Activated T-cell treated with anti-CD3 and anti-CD28 coated beads, Interleukin-2, amount 50 U/mL, for 4 hours (primary cell): Measurements from ENCODE around the gene ISM1. TPM values are rescaled to one million over a fixed set of nuclear protein-coding genes. Genes with fewer than 3 reads are reported as not detected.
A peak's percentile ranks its signal among the peaks of the same experiment; 100 is the strongest.

Experiments used
- ATAC-seq, 2 donors: fragments of 200-7000 bp; cut with Tn5 transposase; one replicate each; pipeline ENCODE4 v1.10.0; 2021
- DNase-seq: peaks from one replicate; pipeline ENCODE4 v3.0.0-alpha.2; 2020
- H3K27me3 Mint-ChIP-seq: one replicate; pipeline ENCODE4 v1.8.0; 2021; ENCODE audit warnings: low read depth, mixed read lengths
- H3K36me3 Mint-ChIP-seq: one replicate; pipeline ENCODE4 v1.8.0; 2022; ENCODE audit warnings: mixed read lengths; ENCODE audit not compliant: insufficient read depth
- H3K4me1 Mint-ChIP-seq: one replicate; pipeline ENCODE4 v1.8.0; 2021; ENCODE audit warnings: low read depth, mixed read lengths
- H3K4me3 Mint-ChIP-seq: one replicate; pipeline ENCODE4 v1.8.0; 2021; ENCODE audit warnings: mild to moderate bottlenecking, moderate library complexity, mixed read lengths
- H3K9me3 Mint-ChIP-seq: one replicate; pipeline ENCODE4 v1.8.0; 2021; ENCODE audit warnings: mixed read lengths
- total RNA-seq, 3 donors: library from RNA; stranded (reverse); gene quantifications; one replicate each; pipeline ENCODE4 v1.2.1, GENCODE V29; 2021

ISM1 gene
- total RNA-seq, 3 donors from 2014 or later: 3.5 to 11.5 (median 3.6) TPM

DNA sequence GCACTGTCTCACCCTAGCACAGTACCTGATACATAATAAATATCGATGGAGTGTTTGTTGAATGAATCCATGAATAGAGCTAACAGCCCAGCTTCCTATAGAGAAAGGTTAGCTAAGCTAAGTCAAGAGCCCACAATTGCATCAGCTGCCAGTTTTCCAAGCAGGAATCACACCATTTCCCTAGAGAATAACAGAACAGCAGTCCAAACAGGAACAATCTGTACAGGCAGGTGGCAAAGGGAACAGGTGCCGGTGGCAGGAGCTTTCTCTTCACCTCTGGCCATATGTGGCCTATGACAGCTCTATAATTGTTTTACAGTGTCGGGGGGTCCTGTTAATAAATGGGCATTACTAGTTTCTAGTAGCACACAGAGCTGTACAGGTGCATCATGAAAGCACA, 38.8 kb downstream of the ISM1 start:
- DNase-seq: no peak
- no peak for ATAC-seq
- no peaks in the 10 kb centered on the region for H3K36me3 Mint-ChIP-seq
- no peaks in the 10 kb centered on the region for H3K27me3 Mint-ChIP-seq
- no peaks in the 10 kb centered on the region for H3K9me3 Mint-ChIP-seq
- no peak overlapping the region for H3K4me3 Mint-ChIP-seq
- H3K4me1 Mint-ChIP-seq: peaks cover 14% of the 10 kb centered on the region

GRCh38 chr20:13260650-13261279, 39.7 kb downstream of the ISM1 start:
- no peak overlapping the region for H3K4me3 Mint-ChIP-seq
- no peaks in the 10 kb centered on the region for H3K36me3 Mint-ChIP-seq
- ATAC-seq: no peak
- no peak for DNase-seq
- no peaks in the 10 kb centered on the region for H3K27me3 Mint-ChIP-seq
- peaks cover 14% of the 10 kb centered on the region for H3K4me1 Mint-ChIP-seq
- no peaks in the 10 kb centered on the region for H3K9me3 Mint-ChIP-seq

DNA sequence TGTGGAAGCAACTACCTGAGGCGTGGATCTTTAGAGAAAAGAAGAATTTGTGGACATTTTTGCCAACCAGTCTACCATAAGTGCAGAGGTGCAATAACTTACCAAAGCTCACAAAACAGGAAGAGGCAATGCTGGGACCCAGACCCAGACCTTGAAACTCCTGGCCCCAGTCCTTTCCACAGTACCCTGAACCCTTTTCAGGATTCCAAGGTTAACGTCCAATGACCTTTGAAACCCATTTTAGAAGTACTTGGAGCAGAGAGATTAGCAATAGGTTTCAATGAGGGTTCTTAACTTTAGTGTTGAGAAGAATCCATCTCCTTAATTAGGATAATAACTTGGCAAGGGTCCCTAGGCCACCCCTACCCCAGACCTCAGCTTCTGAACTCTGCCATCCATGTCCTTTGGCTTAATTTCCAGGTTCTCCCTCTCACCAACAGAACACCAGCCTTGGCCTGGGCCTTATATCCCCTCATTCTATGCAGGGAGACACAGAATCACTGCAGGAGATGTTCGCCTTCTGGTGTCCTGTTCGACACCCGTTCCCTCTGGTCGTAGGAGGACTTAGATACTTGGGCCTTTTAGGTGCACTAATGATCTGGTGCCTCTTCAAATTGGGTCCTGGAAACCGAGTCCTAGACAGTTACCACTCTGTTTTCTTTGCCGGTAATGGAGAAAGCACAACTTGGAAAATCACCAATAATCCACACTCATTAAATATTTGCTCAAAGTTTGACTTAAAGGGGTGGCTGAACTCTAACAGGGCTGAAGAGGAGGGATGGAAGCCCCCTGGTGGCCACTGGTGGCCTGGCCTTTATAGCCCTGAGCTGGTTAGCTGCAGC, 40.6 kb downstream of the ISM1 start:
- H3K27me3 Mint-ChIP-seq: no peaks in the 10 kb centered on the region
- H3K4me3 Mint-ChIP-seq: no peak overlapping the region

GRCh38 chr20:13262302-13262650, 41.2 kb downstream of the ISM1 start:
- Mint-ChIP-seq H3K27me3 (no peaks in the 10 kb centered on the region), H3K9me3 (no peaks in the 10 kb centered on the region), H3K36me3 (no peaks in the 10 kb centered on the region), H3K4me1 (peaks cover 11% of the 10 kb centered on the region), H3K4me3 (no peak overlapping the region)
- DNase-seq (no peak), ATAC-seq (no peak)

More for the DNA sequence above, 40.6 kb downstream of the ISM1 start:
- peaks cover 13% of the 10 kb centered on the region for H3K4me1 Mint-ChIP-seq
- no peaks in the 10 kb centered on the region for H3K9me3 Mint-ChIP-seq
- peak; percentile 69 for DNase-seq
- ATAC-seq: peak; percentile 91 to 94
- H3K36me3 Mint-ChIP-seq: no peaks in the 10 kb centered on the region

GRCh38 chr20:13262671-13263360, 41.7 kb downstream of the ISM1 start:
- H3K9me3 Mint-ChIP-seq: no peaks in the 10 kb centered on the region
- no peak for ATAC-seq
- no peaks in the 10 kb centered on the region for H3K27me3 Mint-ChIP-seq

GRCh38 chr20:13263451-13263850, 42.4 kb downstream of the ISM1 start:
- DNase-seq: no peak
- no peak for ATAC-seq

More at GRCh38 chr20:13262671-13263360, 41.7 kb downstream of the ISM1 start:
- Mint-ChIP-seq H3K36me3 (no peaks in the 10 kb centered on the region), H3K4me1 (peaks cover 11% of the 10 kb centered on the region), H3K4me3 (no peak overlapping the region)
- no peak for DNase-seq

GRCh38 chr20:13264907-13265306, 43.8 kb downstream of the ISM1 start:
- no peak for DNase-seq
- Mint-ChIP-seq H3K4me1 (peaks cover 6% of the 10 kb centered on the region), H3K36me3 (no peaks in the 10 kb centered on the region), H3K4me3 (no peak overlapping the region), H3K9me3 (no peaks in the 10 kb centered on the region), H3K27me3 (no peaks in the 10 kb centered on the region)
- no peak for ATAC-seq

More at GRCh38 chr20:13263451-13263850, 42.4 kb downstream of the ISM1 start:
- no peaks in the 10 kb centered on the region for H3K27me3 Mint-ChIP-seq
- H3K4me3 Mint-ChIP-seq: no peak overlapping the region
- no peaks in the 10 kb centered on the region for H3K36me3 Mint-ChIP-seq
- H3K9me3 Mint-ChIP-seq: no peaks in the 10 kb centered on the region
- H3K4me1 Mint-ChIP-seq: peaks cover 6% of the 10 kb centered on the region

DNA sequence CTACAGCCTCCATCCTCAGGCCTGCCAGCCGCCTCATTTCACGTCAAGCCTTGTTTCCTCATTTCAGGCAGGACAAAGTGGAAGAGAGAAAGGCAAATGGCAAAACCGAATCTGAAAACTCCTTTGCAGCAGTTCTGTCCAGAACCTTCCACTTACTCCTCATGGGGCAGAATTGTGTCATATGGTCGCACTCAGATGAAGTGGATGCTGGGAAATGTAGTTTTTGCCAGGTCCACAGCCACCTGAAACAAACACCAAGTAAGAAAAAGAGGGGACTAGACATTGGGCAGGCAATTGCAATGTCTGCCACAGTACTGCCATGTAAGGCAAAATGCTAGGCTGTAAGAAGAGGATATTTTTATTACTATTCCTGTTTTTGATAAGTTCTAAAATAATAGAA, 44.9 kb downstream of the ISM1 start:
- ATAC-seq: no peak
- no peaks in the 10 kb centered on the region for H3K9me3 Mint-ChIP-seq

DNA sequence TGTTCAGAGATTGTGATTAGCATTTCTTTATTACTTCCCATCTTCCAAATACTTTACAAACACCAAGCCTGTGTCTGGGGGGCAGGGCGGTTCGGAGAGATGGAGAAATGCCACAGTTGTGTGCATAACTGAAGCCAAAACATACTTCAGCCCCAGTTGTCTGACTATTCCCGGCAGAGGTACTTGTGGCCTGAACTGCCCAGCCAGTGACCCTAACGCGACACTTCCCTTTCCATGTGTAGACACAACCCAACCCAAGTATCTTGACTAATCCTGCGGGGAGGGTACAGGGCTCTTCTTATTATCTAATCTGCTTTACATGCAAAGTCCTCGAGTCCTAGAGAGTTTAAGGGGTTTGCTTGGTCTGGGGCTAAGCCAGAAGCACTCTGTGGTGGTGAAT, 46.2 kb downstream of the ISM1 start:
- DNase-seq (no peak), ATAC-seq (no peak)
- Mint-ChIP-seq H3K36me3 (peaks cover 16% of the 10 kb centered on the region), H3K4me3 (no peak overlapping the region), H3K9me3 (no peaks in the 10 kb centered on the region), H3K27me3 (no peaks in the 10 kb centered on the region), H3K4me1 (peaks cover 5% of the 10 kb centered on the region)

More for the DNA sequence above, 44.9 kb downstream of the ISM1 start:
- Mint-ChIP-seq H3K4me1 (peaks cover 6% of the 10 kb centered on the region), H3K36me3 (peaks cover 6% of the 10 kb centered on the region), H3K27me3 (no peaks in the 10 kb centered on the region), H3K4me3 (no peak overlapping the region)
- no peak for DNase-seq

- Mint-ChIP-seq H3K4me1 (no peaks in the 10 kb centered on the region), H3K4me3 (no peak overlapping the region), H3K27me3 (no peaks in the 10 kb centered on the region), H3K36me3 (peaks cover 21% of the 10 kb centered on the region), H3K9me3 (no peaks in the 10 kb centered on the region)
- ATAC-seq (no peak), DNase-seq (no peak)
Observed at GRCh38 chr20:13268953-13269352, 47.9 kb downstream of the ISM1 start.

- Mint-ChIP-seq H3K4me3 (no peak overlapping the region), H3K27me3 (no peaks in the 10 kb centered on the region), H3K4me1 (no peaks in the 10 kb centered on the region), H3K9me3 (no peaks in the 10 kb centered on the region), H3K36me3 (peaks cover 21% of the 10 kb centered on the region)
- ATAC-seq (no peak), DNase-seq (no peak)
Observed at GRCh38 chr20:13270211-13270610, 49.1 kb downstream of the ISM1 start.

DNA sequence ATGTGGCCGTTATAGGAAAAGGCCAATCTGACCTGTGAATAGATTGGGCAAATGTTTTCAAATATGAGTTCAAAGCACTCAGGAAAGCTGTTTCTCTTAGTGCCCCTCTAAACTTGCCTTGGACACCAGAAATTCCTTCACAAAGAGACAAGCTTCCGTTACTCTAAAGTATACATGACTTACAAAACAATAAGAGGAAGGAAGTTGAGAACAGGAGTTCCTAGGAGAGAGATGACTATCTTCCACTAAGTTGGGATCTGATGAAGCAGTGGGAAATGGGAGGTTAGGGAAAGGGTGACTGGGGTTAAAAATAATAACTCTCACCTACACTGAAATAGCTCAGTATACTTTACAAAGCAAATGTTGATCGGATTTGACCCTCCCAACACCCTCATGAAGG, 50.0 kb downstream of the ISM1 start:
- no peaks in the 10 kb centered on the region for H3K27me3 Mint-ChIP-seq
- DNase-seq (no peak), ATAC-seq (no peak)
- no peak overlapping the region for H3K4me3 Mint-ChIP-seq
- H3K9me3 Mint-ChIP-seq: no peaks in the 10 kb centered on the region
- no peaks in the 10 kb centered on the region for H3K4me1 Mint-ChIP-seq
- H3K36me3 Mint-ChIP-seq: peaks cover 21% of the 10 kb centered on the region

GRCh38 chr20:13271977-13272975, 51.2 kb downstream of the ISM1 start:
- Mint-ChIP-seq H3K4me3 (no peak overlapping the region), H3K9me3 (no peaks in the 10 kb centered on the region), H3K4me1 (no peaks in the 10 kb centered on the region), H3K27me3 (no peaks in the 10 kb centered on the region), H3K36me3 (peaks cover 21% of the 10 kb centered on the region)
- DNase-seq (no peak), ATAC-seq (no peak)
